GM18909 (cell line): ENCODE results near the gene NDST3.
"Not testable (repeated sequence)": the region's sequence is repeated elsewhere in the genome, so short reads cannot be mapped to it uniquely, and the experiment has no call there.

ENCODE experiments used
- ATAC-seq: cut with Tn5 transposase; IDR thresholded peaks from one replicate; pipeline ENCODE4 v1.9.1; 2021; ENCODE audit warnings: mild to moderate bottlenecking; ENCODE audit not compliant: unreplicated experiment, poor library complexity

The NDST3 gene

GRCh38 chr4:118290951-118291350 lies 256.7 kb downstream of the NDST3 start:
- no peak for ATAC-seq

- no peak for ATAC-seq
These were observed 262.4 kb downstream of the NDST3 start for GRCh38 chr4:118296729-118297128.

- ATAC-seq, result not testable (repeated sequence)
These were observed 265.3 kb downstream of the NDST3 start for GRCh38 chr4:118299619-118300018.

GRCh38 chr4:118307643-118308042 lies 273.4 kb downstream of the NDST3 start:
- no peak for ATAC-seq
